ENCODE measurements around the gene AADAT. TPM values are rescaled to one million over a fixed set of nuclear protein-coding genes. Genes with fewer than 3 reads are reported as not detected.
A peak's percentile ranks its signal among the peaks of the same experiment; 100 is the strongest.
"Not testable (repeated sequence)": the region's sequence is repeated elsewhere in the genome, so short reads cannot be mapped to it uniquely, and the experiment has no call there.

Gene AADAT
- polyA plus RNA-seq, 3 donors from 2014 or later = not detected

DNA sequence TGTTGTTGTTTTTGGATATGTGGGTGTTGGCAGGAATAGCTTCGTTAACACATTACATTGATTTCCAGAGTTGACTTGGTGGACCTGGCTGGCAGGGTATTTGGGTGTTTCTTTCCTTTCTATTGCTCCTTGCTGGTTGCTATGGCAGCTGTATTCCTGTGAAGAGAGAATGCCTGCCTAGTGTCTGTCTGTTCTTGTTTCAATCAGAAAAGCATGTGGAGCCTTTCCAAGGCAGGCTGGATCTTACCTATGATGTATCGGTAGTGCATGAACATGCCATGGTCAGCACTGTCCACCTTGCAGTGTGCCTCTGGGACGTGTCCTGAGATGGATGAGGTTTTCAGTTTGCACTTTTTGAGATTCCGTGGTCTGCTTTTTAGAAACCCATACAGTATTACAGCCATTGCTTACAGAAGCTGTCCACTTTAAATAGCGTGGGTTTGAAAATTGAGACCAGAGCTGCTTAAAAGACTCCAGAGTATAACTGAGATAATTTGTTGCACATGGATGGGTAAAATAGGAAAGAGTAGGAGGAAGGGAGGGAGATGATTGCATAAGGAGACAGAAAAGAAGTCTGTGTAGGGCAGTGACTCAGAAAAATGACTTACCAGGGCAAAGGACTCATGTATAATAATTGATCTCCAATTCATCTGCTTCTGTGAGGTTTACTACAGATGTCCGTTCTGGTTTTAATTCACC is 20.0 kb upstream of the AADAT start:
- H3K9me3 Mint-ChIP-seq = no peaks in the 10 kb centered on the region
- H3K27me3 Mint-ChIP-seq (ENCODE audit: low read depth in 3 of 3) = peaks cover 0 to 5% (median 2%) of the 10 kb centered on the region in 3 donors
- DNase-seq = no peak
- H3K36me3 Mint-ChIP-seq = no peaks in the 10 kb centered on the region
- H3K4me1 Mint-ChIP-seq = no peaks in the 10 kb centered on the region
- H3K4me3 Mint-ChIP-seq = no peak overlapping the region
- no peak overlapping the region for H3K27ac Mint-ChIP-seq

DNA sequence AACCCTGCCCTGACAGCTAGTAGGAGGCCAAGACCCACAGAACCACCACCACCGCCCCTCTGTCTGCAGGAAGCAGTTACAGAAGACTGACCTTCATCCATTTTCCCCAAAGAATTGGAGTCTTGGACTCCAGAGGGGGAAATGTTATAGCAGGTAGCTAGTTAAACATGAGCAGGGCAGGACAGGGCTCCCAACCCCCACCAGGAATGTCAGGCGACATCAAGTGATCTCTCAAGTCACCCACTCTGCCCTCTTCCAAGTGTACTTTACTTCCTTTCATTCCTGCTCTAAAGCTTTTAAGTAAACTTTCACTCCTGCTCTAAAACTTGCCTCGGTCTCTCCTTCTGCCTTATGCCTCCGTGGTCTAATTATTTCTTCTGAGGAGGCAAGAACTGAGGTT is 17.1 kb upstream of the AADAT start:
- H3K4me1 Mint-ChIP-seq = no peaks in the 10 kb centered on the region
- H3K36me3 Mint-ChIP-seq = no peaks in the 10 kb centered on the region
- no peak overlapping the region for H3K4me3 Mint-ChIP-seq
- DNase-seq = no peak
- H3K9me3 Mint-ChIP-seq = no peaks in the 10 kb centered on the region
- no peak overlapping the region for H3K27ac Mint-ChIP-seq
- peaks cover 2 to 8% (median 2%) of the 10 kb centered on the region in 3 donors for H3K27me3 Mint-ChIP-seq (ENCODE audit: low read depth in 3 of 3)

DNA sequence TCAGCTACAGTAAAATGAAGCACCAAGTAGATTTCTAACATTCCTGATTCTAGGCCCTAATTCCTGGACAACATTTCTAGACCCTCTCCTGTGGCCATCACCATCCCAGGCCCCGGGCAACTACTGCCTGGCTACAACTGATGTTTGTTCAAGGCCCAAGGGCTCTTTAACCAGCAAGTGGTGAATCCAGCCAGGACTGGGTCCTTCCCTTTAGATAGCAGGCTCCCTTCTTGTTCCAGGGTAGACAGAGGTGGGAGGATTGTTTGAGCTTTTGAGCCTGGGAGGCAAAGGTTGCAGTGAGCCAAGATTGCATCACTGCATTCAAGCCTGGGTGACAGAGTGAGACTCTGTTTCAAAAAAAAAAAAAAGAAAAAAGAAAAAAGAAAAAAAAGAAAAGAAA is 12.7 kb upstream of the AADAT start:
- no peak overlapping the region for H3K27ac Mint-ChIP-seq
- DNase-seq = no peak
- H3K36me3 Mint-ChIP-seq = peaks cover 0 to 6% (median 0%) of the 10 kb centered on the region in 3 donors
- H3K4me1 Mint-ChIP-seq = peaks cover 5 to 13% of the 10 kb centered on the region in 2 donors
- peaks cover 7 to 17% (median 12%) of the 10 kb centered on the region in 3 donors for H3K27me3 Mint-ChIP-seq (ENCODE audit: low read depth in 3 of 3)
- peaks cover 0 to 4% (median 0%) of the 10 kb centered on the region in 6 donors for H3K9me3 Mint-ChIP-seq
- H3K4me3 Mint-ChIP-seq = no peak overlapping the region

DNA sequence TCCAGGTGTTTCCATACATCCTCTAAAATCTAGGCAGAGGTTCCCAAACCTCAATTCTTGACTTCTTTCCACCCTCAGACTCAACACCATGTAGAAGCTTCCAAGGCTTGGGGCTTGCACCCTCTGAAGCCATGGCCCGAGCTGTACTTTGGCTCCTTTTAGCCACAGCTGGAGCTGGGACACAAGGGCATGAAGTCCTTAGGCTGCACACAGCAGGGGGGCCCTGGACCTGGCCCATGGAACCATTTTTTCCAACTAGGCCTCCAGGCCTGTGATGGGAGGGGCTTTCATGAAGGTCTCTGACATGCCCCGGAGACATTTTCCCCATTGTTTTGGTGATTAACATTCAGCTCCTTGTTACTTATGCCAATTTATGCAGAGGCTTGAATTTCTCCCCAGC is 8.4 kb upstream of the AADAT start:
- not testable (repeated sequence) for H3K27ac Mint-ChIP-seq, H3K36me3 Mint-ChIP-seq, H3K4me3 Mint-ChIP-seq, H3K9me3 Mint-ChIP-seq, DNase-seq
- H3K27me3 Mint-ChIP-seq (ENCODE audit: low read depth in 3 of 3) = peaks cover 11 to 18% (median 12%) of the 10 kb centered on the region in 3 donors
- peaks cover 5 to 17% of the 10 kb centered on the region in 2 donors for H3K4me1 Mint-ChIP-seq

DNA sequence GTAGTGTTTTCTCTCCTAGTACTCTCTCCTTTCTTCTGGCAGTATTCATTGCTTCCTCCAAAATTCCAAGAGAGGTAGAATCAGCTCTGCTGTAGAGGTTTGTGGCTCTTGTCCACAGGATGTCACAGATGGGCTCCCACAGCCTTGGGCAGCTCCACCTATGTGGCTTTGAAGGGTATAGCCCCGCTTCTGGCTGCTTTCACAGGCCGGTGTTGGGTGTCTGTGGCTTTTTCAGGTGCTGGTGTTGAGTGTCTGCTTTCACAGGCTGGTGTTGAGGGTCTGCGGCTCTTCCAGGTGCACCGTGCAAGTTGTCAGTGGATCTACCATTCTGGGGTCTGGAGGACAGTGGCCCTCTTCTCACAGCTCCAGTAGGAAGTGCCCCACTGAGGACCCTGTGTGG is 7.9 kb upstream of the AADAT start:
- no peak overlapping the region for H3K27ac Mint-ChIP-seq

DNA sequence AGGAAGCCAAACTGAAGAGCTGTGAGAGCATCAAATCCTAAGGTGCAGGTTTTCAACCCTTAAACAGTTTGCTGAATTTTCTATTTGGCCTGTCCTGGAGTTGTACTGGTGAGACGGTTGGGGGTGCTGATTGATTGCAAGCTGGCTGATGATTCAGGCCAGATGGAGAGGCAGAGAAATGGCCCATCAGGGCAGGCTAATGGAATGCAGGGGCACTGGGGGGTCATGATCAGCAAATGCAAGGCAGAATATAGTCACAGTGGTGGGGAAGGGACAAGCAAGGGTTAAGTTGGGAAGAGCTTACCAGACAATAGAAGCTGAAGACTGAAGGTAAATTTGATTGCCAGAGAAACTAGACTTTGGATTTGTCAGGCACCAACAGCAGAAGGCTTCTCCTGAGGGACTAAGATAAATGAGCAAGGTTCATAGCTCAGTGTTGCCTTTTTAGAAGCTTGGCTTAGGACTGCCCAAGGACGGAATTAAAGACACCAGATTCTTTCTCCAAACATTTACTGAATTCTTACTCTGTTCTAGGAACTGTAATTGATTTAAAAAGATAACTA is 4.3 kb upstream of the AADAT start:
- no peak for DNase-seq
- Mint-ChIP-seq H3K27me3 (ENCODE audit: low read depth in 3 of 3) (peaks cover 15 to 31% (median 18%) of the 10 kb centered on the region in 3 donors), H3K36me3 (peaks cover 0 to 3% (median 0%) of the 10 kb centered on the region in 3 donors), H3K27ac (no peak overlapping the region), H3K4me1 (peaks cover 14 to 42% of the 10 kb centered on the region in 2 donors), H3K4me3 (no peak overlapping the region), H3K9me3 (peaks cover 0 to 4% (median 0%) of the 10 kb centered on the region in 6 donors)

More for the DNA sequence above, 7.9 kb upstream of the AADAT start:
- Mint-ChIP-seq H3K36me3 (peaks cover 0 to 6% (median 0%) of the 10 kb centered on the region in 3 donors), H3K4me3 (peak overlapping the region in 1 of 5 donors; percentile 18), H3K4me1 (peaks cover 5 to 18% of the 10 kb centered on the region in 2 donors), H3K9me3 (peaks cover 0 to 4% (median 0%) of the 10 kb centered on the region in 6 donors), H3K27me3 (ENCODE audit: low read depth in 3 of 3) (peaks cover 10 to 19% (median 11%) of the 10 kb centered on the region in 3 donors)
- DNase-seq = peak; percentile 33 to 43 (median 40)

DNA sequence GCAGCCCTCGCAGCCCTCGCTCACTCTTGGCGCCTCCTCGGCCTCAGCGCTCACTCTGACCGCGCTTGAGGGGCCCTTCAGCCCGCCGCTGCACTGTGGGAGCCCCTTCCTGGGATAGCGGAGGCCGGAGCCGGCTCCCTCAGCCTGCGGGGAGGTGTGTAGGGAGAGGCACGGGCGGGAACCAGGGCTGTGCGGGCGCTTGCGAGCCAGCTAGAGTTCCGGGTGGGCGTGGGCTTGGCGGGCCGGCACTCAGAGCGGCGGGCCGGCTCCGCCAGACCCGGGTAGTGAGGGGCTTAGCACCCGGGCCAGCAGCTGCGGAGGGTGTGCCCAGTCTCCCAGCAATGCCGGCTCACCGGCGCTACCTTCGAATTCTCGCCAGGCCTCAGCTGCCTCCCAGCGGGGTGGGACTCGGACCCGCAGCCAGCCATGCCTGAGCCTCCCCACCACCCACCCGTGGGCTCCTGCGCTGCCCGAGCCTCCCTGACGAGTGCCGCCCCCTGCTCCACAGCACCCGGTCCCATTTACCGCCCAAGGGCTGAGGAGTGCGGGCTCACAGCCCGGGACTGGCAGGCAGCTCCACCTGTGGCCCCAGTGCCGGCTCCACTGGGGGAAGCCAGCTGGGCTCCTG is 1.4 kb upstream of the AADAT start:
- no peak overlapping the region for H3K27ac Mint-ChIP-seq
- H3K4me1 Mint-ChIP-seq = peaks cover 9 to 24% of the 10 kb centered on the region in 2 donors
- H3K4me3 Mint-ChIP-seq = no peak overlapping the region
- H3K36me3 Mint-ChIP-seq = no peaks in the 10 kb centered on the region
- no peaks in the 10 kb centered on the region for H3K9me3 Mint-ChIP-seq
- no peak for DNase-seq
- H3K27me3 Mint-ChIP-seq (ENCODE audit: low read depth in 3 of 3) = peaks cover 9 to 31% (median 11%) of the 10 kb centered on the region in 3 donors

DNA sequence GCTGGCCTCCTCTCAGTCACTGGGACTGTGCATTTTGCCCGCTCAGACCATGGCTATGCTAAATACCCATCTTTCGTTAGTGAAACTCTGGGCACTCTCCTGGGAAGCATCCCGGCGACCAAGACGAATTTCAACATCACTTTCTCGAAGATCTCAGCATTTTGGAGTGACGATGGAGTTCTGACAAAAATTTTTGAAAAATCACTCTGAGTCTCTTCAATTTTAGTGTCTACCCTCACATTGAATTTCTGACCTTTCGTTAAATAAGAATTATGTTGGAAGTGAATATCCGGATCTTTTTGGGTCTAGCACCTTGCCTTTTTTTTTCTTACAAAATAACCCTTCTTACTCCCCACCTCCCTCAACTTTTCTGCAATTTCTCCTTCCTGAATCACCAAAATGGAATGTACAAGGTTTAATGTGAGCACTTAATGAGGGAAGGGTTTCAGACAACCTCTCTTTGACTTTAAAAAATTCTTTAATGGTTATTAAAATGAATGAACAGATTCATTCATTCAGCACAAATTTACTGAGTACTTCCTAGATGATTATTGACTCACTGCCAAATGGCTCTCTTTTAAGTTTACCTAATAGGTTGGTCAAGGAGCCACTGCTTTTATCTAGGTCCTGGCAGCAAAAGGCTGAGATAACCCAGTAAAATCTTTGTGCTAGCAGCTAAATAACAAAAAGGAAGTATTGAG is 746 bp upstream of the AADAT start:
- Mint-ChIP-seq H3K36me3 (no peaks in the 10 kb centered on the region), H3K27me3 (ENCODE audit: low read depth in 3 of 3) (peaks cover 8 to 31% (median 9%) of the 10 kb centered on the region in 3 donors), H3K4me1 (peaks cover 9 to 24% of the 10 kb centered on the region in 2 donors), H3K4me3 (peak overlapping the region; percentile 10 to 72 (median 65)), H3K9me3 (no peaks in the 10 kb centered on the region), H3K27ac (no peak overlapping the region)
- DNase-seq = no peak

DNA sequence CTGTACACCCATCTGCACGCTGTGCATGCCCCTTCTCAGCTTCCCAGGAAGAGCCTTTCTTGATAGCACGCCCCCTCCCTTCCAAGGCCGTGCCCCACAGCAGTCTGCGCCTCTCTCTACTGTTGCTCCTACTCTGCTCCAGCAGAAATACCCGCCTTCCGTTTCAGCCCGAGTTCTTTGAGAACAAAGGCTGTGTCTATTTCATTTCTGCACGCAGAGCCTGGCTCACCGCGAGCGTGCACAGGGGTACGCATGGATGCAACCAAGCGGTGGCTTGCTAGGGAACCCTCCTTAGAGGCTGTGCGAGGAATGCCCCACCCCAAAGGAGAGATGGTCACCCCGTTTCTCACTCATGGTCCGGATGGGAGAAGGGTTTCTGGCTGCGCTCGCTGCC is 485 bp downstream of the AADAT start:
- Mint-ChIP-seq H3K4me1 (peaks cover 9 to 24% of the 10 kb centered on the region in 2 donors), H3K9me3 (no peaks in the 10 kb centered on the region), H3K36me3 (no peaks in the 10 kb centered on the region), H3K4me3 (peak overlapping the region in 4 of 5 donors; percentile 50 to 66 (median 60)), H3K27ac (no peak overlapping the region), H3K27me3 (ENCODE audit: low read depth in 3 of 3) (peaks cover 7 to 29% (median 9%) of the 10 kb centered on the region in 3 donors)
- DNase-seq = no peak

DNA sequence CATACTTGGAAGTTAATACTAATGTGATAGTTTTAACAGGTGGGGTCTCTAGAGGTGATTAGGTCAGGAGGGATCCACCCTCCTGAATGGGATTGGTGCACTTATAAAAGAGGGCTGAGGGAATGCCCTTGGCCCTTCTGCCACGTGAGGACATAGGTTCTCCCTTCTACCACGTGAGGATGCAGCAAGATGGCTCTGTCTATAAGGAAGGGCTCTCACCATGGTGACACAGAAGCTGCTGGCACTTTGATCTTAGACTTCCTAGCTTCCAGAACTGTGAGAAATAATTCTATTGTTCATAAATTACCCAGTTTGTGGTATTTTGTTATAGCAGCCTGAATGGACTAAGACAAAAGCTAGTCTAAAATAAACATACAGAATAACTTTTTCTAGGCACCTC is 1.0 kb downstream of the AADAT start:
- DNase-seq = no peak
- Mint-ChIP-seq H3K4me1 (peaks cover 9 to 24% of the 10 kb centered on the region in 2 donors), H3K36me3 (no peaks in the 10 kb centered on the region), H3K27me3 (ENCODE audit: low read depth in 3 of 3) (peaks cover 7 to 26% (median 9%) of the 10 kb centered on the region in 3 donors), H3K9me3 (no peaks in the 10 kb centered on the region), H3K4me3 (peak overlapping the region in 2 of 5 donors; percentile 18 to 66), H3K27ac (no peak overlapping the region)

DNA sequence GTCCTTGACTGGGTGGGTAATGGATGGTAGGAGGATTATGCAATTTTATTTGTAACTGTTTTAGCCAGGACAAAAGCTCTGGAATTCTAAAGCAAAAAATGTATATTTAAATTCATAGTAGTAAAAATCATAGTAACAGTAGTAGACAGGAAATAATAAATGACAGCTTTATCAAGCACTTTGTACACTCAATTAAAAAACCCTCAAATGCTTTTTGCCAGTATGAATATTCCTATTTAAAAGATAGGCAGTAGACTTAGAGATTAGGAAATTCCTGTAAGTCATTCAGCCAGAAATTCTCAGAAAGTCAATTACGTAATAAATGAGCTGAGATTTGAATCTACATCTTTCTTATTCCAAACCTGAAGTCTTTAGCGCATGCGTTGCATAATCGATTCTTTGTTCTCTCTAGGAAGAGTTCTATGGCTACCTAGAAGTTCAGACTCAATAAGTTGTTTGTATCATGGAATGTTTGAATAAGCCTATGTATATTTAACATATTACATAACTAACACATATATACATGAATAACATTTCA is 2.5 kb downstream of the AADAT start:
- H3K4me1 Mint-ChIP-seq = peaks cover 9 to 19% of the 10 kb centered on the region in 2 donors

DNA sequence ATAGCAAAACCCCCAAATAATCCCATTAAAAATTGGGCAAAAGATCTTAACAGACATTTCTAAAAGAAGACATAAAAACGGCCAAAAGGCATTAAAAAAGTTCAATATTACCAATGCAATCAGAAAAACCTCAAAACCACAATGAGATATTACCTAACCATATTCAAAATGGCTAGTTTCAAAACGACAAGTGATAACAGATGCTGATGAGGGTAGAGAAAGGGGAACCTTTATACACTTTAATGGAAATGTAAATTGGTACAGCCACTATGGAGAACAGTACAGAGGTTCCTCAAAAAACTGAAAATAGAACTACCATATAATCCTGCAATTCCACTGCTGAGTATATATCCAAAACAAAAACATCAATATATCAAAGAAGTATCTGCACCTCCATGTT is 6.2 kb downstream of the AADAT start:
- Mint-ChIP-seq H3K4me3 (no peak overlapping the region), H3K27me3 (ENCODE audit: low read depth in 3 of 3) (peaks cover 0 to 14% (median 0%) of the 10 kb centered on the region in 3 donors), H3K27ac (no peak overlapping the region), H3K4me1 (no peaks in the 10 kb centered on the region), H3K36me3 (no peaks in the 10 kb centered on the region), H3K9me3 (no peaks in the 10 kb centered on the region)
- DNase-seq = no peak

More for the DNA sequence above, 2.5 kb downstream of the AADAT start:
- H3K27ac Mint-ChIP-seq = no peak overlapping the region
- no peak overlapping the region for H3K4me3 Mint-ChIP-seq
- peaks cover 5 to 19% (median 9%) of the 10 kb centered on the region in 3 donors for H3K27me3 Mint-ChIP-seq (ENCODE audit: low read depth in 3 of 3)
- no peaks in the 10 kb centered on the region for H3K36me3 Mint-ChIP-seq
- no peak for DNase-seq
- H3K9me3 Mint-ChIP-seq = no peaks in the 10 kb centered on the region

DNA sequence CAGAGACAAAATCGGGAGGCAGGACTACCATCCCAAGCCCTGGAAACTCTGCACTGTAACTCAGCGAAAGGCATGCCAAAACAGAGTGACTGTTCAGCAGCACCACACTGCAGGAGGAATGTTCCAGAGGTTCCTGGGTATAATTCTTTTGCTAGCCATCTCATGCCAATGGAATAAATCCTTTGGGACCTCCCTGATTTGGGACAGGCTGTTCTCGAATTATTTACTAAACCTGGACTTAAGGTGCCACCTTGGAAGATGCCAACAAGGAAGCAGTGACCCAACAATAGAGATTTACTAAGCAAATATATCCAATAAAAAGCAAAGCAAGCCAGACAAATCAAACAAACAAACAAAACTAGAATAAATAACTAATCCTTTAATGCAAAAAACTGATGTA is 9.3 kb downstream of the AADAT start:
- Mint-ChIP-seq H3K27me3 (ENCODE audit: low read depth in 3 of 3) (peaks cover 0 to 11% (median 0%) of the 10 kb centered on the region in 3 donors), H3K36me3 (no peaks in the 10 kb centered on the region)

More for the DNA sequence above, 9.3 kb downstream of the AADAT start:
- Mint-ChIP-seq H3K4me3 (no peak overlapping the region), H3K27ac (no peak overlapping the region), H3K9me3 (no peaks in the 10 kb centered on the region), H3K4me1 (no peaks in the 10 kb centered on the region)
- DNase-seq = no peak
